Esophagus squamous epithelium (tissue), 5 donors: ENCODE data around the gene MALT1. TPM values are rescaled to one million over a fixed set of nuclear protein-coding genes. Genes with fewer than 3 reads are reported as not detected.

Experiments used
- DNase-seq: peaks from one replicate; lab custom pipeline; 2025; lab: John Stamatoyannopoulos, UW
- H3K27ac ChIP-seq, 4 donors: fragments of 200-600 bp; sonication (generic); one replicate each; pipeline ENCODE4 v1.5.1; 2016 to 2019; ENCODE audit warnings: mild to moderate bottlenecking in 1 of 4
- H3K27me3 ChIP-seq, 4 donors: fragments of 200-600 bp; sonication (generic); 1 replicate in 3 of 4; 2 replicates in 1 of 4; pipeline versions ENCODE4 v1.5.1 to v1.6.0; 2017 to 2021; ENCODE audit warnings: antibody characterized with exemption in 1 of 4
- H3K36me3 ChIP-seq, 3 donors: fragments of 200-600 bp; sonication (generic); one replicate each; pipeline ENCODE4 v1.5.1; 2016 to 2019
- H3K4me1 ChIP-seq, 3 donors: fragments of 200-600 bp; sonication (generic); one replicate each; pipeline ENCODE4 v1.5.1; 2017 to 2019
- H3K4me3 ChIP-seq, 4 donors: fragments of 200-600 bp; sonication (generic); 1 replicate in 3 of 4; 2 replicates in 1 of 4; pipeline ENCODE4 v1.5.1; 2016 to 2019; ENCODE audit warnings: mild to moderate bottlenecking in 2 of 4, moderate library complexity in 1 of 4
- H3K9me3 ChIP-seq, 3 donors: fragments of 200-600 bp; sonication (generic); one replicate each; pipeline ENCODE4 v1.5.1; 2016 to 2019
- CTCF ChIP-seq, 6 experiments: fragments of 450-650 bp in 4 of 6; fragments of 200-600 bp in 2 of 6; sonication (generic) in 2 of 6; IDR thresholded peaks; one replicate each; pipeline ENCODE4 v1.5.1; 2016 to 2019; ENCODE audit warnings: antibody characterized with exemption in 6 of 6, mild to moderate bottlenecking in 4 of 6, moderate library complexity in 4 of 6
- POLR2A ChIP-seq, 4 donors: fragments of 450-650 bp; IDR thresholded peaks; one replicate each; pipeline ENCODE4 v1.6.1; 2017; ENCODE audit warnings: antibody characterized with exemption in 4 of 4, mild to moderate bottlenecking in 4 of 4, moderate library complexity in 3 of 4
- WGBS, 2 donors: methylation state at CpG; one replicate each; pipeline ENCODE4 v1.1.5; 2018; 5-methylcytosine and 5-hydroxymethylcytosine counted together
- intact Hi-C: fragments of 100-400 bp; cut with DNase I; formaldehyde crosslinking; loops from one replicate; pipeline ENCODE4 v1.15.0; 2022
- total RNA-seq, 4 donors: library from RNA; depleted of rRNA; stranded (reverse); fragments of >200 nt; gene quantifications; one replicate each; pipeline ENCODE4 v1.1.0, GENCODE V29; 2016
- donor health status: DM: yes; HTN: yes; CAD: no.

MALT1 gene
- total RNA-seq, 4 donors from 2014 or later = 25.2 to 48.6 (median 30.7) TPM

- no peak for TF ChIP-seq CTCF (IDR thresholded peaks at IDR 0.05)
- TF ChIP-seq POLR2A (IDR thresholded peaks at IDR 0.05) = no peak
- WGBS, 2 donors = 96 to 98% methylated on average over 4 of the region's 4 CpGs
- H3K4me3 ChIP-seq = no peak overlapping the region
- peaks cover 0 to 12% (median 3%) of the 10 kb centered on the region in 3 donors for H3K4me1 ChIP-seq
- H3K27me3 ChIP-seq = no peaks in the 10 kb centered on the region
- no peaks in the 10 kb centered on the region for H3K9me3 ChIP-seq
- H3K27ac ChIP-seq = no peak overlapping the region
- H3K36me3 ChIP-seq = no peaks in the 10 kb centered on the region
- DNase-seq = no peak
- intact Hi-C loops = no loop called here
Measured at GRCh38 chr18:58803978-58804377, 132.7 kb downstream of the MALT1 start.

Other genes with a start within 250 kb of the MALT1 start
- under 1 TPM in 3 of 4 donors, not detected in 1; 0.13 to 0.94 (median 0.57) TPM for gene ALPK2, start 42.4 kb upstream of the MALT1 start, total RNA-seq
- 10 to 100 TPM; 30.7 to 52.3 (median 32.6) TPM for gene ZNF532, start 193.4 kb downstream of the MALT1 start, total RNA-seq